Testis (tissue), 3 donors: ENCODE measurements around the gene SLN. TPM values are rescaled to one million over a fixed set of nuclear protein-coding genes. Genes with fewer than 3 reads are reported as not detected.

ENCODE experiments used
- DNase-seq: peaks from one replicate; pipeline ENCODE4 v3.0.0-alpha.2; 2019
- H3K27ac ChIP-seq, 2 donors: fragments of 200-600 bp; sonication (generic); one replicate each; pipeline ENCODE4 v1.5.1; 2019
- H3K27me3 ChIP-seq: fragments of 200-600 bp; sonication (generic); one replicate; pipeline ENCODE4 v1.5.1; 2019
- H3K36me3 ChIP-seq: fragments of 200-600 bp; sonication (generic); one replicate; pipeline ENCODE4 v1.5.1; 2017; ENCODE audit warnings: low read depth; ENCODE audit errors: missing control alignments
- H3K4me1 ChIP-seq: fragments of 200-600 bp; sonication (generic); one replicate; pipeline ENCODE4 v1.5.1; 2019
- H3K4me3 ChIP-seq, 2 donors: fragments of 200-600 bp; sonication (generic); one replicate each; pipeline ENCODE4 v1.5.1; 2017 to 2019
- H3K9me3 ChIP-seq: fragments of 200-600 bp; sonication (generic); one replicate; pipeline ENCODE4 v1.5.1; 2017
- POLR2A ChIP-seq: fragments of 450-650 bp; IDR thresholded peaks from one replicate; pipeline ENCODE4 v1.6.1; 2017; ENCODE audit warnings: antibody characterized with exemption, mild to moderate bottlenecking, moderate library complexity
- WGBS, 2 donors: methylation state at CpG; one replicate each; pipeline ENCODE4 v1.1.5; 2018; 5-methylcytosine and 5-hydroxymethylcytosine counted together
- intact Hi-C: fragments of 100-400 bp; cut with DNase I; formaldehyde crosslinking; loops from one replicate; pipeline ENCODE4 v1.15.1; 2023; ENCODE audit warnings: low total_unique reads
- polyA plus RNA-seq: library from polyadenylated mRNA; stranded (reverse); fragments of 350-450 nt; fragmentation: Illumina TruSeq; extraction: RNeasy Lipid Tissue Mini Kit (QIAGEN cat#74804); gene quantifications from one replicate; pipeline ENCODE4 v1.2.3, GENCODE V29; 2014; ENCODE audit warnings: low read depth, low replicate concordance; ENCODE audit not compliant: insufficient read depth
- total RNA-seq, 2 donors: library from RNA; depleted of rRNA; stranded (reverse); fragments of >200 nt; gene quantifications; one replicate each; pipeline ENCODE4 v1.2.3, GENCODE V29; 2016
- TF ChIP-seq, protein P1 (sequence below), 3 experiments: fragments of 450-650 bp in 2 of 3; fragments of 200-600 bp in 1 of 3; sonication (generic) in 1 of 3; IDR thresholded peaks; one replicate each; pipeline ENCODE4 v1.5.1; 2016 to 2019; ENCODE audit warnings: antibody characterized with exemption in 3 of 3, mild to moderate bottlenecking in 2 of 3, moderate library complexity in 1 of 3

The SLN gene
- total and polyA plus RNA-seq, 3 donors from 2014 or later = 31.6 TPM; not detected in 2

- no peaks in the 10 kb centered on the region for H3K9me3 ChIP-seq
- no peaks in the 10 kb centered on the region for H3K27me3 ChIP-seq
- no peaks in the 10 kb centered on the region for H3K36me3 ChIP-seq
- no peak overlapping the region for H3K27ac ChIP-seq
- H3K4me3 ChIP-seq = no peak overlapping the region
- TF ChIP-seq POLR2A = no peak
- TF ChIP-seq, protein P1, sequence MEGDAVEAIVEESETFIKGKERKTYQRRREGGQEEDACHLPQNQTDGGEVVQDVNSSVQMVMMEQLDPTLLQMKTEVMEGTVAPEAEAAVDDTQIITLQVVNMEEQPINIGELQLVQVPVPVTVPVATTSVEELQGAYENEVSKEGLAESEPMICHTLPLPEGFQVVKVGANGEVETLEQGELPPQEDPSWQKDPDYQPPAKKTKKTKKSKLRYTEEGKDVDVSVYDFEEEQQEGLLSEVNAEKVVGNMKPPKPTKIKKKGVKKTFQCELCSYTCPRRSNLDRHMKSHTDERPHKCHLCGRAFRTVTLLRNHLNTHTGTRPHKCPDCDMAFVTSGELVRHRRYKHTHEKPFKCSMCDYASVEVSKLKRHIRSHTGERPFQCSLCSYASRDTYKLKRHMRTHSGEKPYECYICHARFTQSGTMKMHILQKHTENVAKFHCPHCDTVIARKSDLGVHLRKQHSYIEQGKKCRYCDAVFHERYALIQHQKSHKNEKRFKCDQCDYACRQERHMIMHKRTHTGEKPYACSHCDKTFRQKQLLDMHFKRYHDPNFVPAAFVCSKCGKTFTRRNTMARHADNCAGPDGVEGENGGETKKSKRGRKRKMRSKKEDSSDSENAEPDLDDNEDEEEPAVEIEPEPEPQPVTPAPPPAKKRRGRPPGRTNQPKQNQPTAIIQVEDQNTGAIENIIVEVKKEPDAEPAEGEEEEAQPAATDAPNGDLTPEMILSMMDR (IDR thresholded peaks at IDR 0.05) = no peak
- WGBS, 2 donors = 57 to 72% methylated on average over 7 of the region's 7 CpGs
- intact Hi-C loops = no loop called here
- H3K4me1 ChIP-seq = no peaks in the 10 kb centered on the region
- DNase-seq = no peak
Measured at GRCh38 chr11:107677924-107678631, 33.8 kb downstream of the SLN start.

DNA sequence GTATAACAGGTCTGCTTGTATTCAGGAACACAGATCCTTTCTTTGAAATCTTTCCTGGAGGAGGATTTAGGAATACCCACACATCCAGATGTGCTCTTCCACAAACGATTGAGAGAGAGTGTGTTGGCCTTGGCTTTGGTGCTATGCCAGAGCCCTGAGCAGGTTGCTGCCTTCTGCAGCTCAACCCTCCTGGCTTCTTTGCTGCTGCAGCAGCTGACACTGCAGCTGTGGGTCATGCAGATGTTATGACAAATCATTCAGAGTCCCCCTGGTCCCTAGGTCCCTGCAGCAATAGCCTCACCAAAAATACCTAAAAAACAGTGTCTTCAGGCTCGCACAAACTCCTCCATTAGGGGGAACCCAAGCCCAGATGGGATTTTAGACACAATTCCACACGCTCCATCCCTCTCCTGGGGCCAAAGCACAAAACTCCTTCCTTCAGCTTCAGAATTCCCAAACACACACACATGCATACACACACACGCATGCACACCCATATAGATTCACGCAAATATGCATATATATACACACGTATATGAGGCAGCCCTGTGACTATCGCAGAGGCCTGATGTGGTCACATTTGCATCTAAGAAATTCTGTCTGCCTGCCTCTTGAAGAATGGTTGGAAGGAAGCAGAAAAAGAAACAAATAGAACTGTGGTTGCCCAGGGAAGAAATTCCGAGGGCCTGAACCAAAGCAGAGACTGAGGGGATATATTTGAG lies 35.4 kb downstream of the SLN start:
- no peak for DNase-seq
- Histone ChIP-seq H3K36me3 (no peaks in the 10 kb centered on the region), H3K4me3 (no peak overlapping the region), H3K9me3 (no peaks in the 10 kb centered on the region), H3K27me3 (no peaks in the 10 kb centered on the region), H3K4me1 (no peaks in the 10 kb centered on the region), H3K27ac (no peak overlapping the region)
- intact Hi-C loops = no loop called here
- TF ChIP-seq, protein P1 (IDR thresholded peaks at IDR 0.05) = no peak
- no peak for TF ChIP-seq POLR2A
- 80 to 84% methylated on average over 8 of the region's 8 CpGs for WGBS, 2 donors

- Histone ChIP-seq H3K27me3 (no peaks in the 10 kb centered on the region), H3K4me3 (no peak overlapping the region), H3K27ac (no peak overlapping the region), H3K36me3 (no peaks in the 10 kb centered on the region), H3K4me1 (no peaks in the 10 kb centered on the region), H3K9me3 (no peaks in the 10 kb centered on the region)
- TF ChIP-seq, protein P1 (IDR thresholded peaks at IDR 0.05) = no peak
- no peak for TF ChIP-seq POLR2A
- 61 to 63% methylated on average over 2 of the region's 2 CpGs for WGBS, 2 donors
- DNase-seq = no peak
- intact Hi-C loops = no loop called here
Measured at GRCh38 chr11:107675902-107676301, 36.0 kb downstream of the SLN start.

- no peaks in the 10 kb centered on the region for H3K36me3 ChIP-seq
- TF ChIP-seq POLR2A = no peak
- 68 to 76% methylated on average over 4 of the region's 4 CpGs for WGBS, 2 donors
- H3K4me3 ChIP-seq = no peak overlapping the region
- intact Hi-C loops = no loop called here
- no peaks in the 10 kb centered on the region for H3K9me3 ChIP-seq
- H3K27me3 ChIP-seq = no peaks in the 10 kb centered on the region
- no peak overlapping the region for H3K27ac ChIP-seq
- H3K4me1 ChIP-seq = no peaks in the 10 kb centered on the region
- DNase-seq = no peak
Measured at GRCh38 chr11:107669893-107670601, 41.8 kb downstream of the SLN start.

DNA sequence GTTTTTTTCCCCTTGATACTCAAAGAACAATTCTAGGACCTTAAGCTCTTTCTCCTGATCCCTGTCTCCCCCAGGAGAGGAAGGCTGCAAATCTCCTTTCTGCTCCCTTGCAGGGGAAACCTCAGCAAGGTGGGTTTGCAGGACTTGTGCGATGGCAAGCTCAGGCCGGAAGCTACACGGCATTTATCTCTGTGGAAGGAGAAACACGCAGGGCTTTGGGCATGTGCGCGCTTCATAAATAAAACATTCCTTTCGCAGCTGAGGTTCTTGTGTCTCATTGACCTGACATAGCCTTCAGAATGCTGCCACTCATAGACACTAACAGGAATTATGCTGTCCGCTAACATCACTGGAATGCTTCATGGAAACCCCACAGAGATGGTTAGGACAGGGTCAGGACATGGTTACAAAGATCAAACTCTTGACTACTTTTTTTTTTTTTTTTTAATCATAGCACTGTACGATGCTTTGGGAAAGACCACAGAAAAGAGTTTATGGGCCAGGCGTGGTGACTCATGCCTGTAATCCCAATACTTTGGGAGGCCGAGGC lies 42.6 kb downstream of the SLN start:
- 83% methylated on average over 11 of the region's 11 CpGs for WGBS, 2 donors
- H3K27ac ChIP-seq = no peak overlapping the region
- DNase-seq = no peak
- H3K36me3 ChIP-seq = no peaks in the 10 kb centered on the region
- H3K27me3 ChIP-seq = no peaks in the 10 kb centered on the region
- intact Hi-C loops = no loop called here
- no peak overlapping the region for H3K4me3 ChIP-seq
- no peak for TF ChIP-seq POLR2A
- TF ChIP-seq, protein P1 (IDR thresholded peaks at IDR 0.05) = no peak
- H3K9me3 ChIP-seq = no peaks in the 10 kb centered on the region
- no peaks in the 10 kb centered on the region for H3K4me1 ChIP-seq
